GM19452 (cell line): Measurements from ENCODE around the gene RORC.
"Not testable (repeated sequence)": the region's sequence is repeated elsewhere in the genome, so short reads cannot be mapped to it uniquely, and the experiment has no call there.

Source experiments
- ATAC-seq: cut with Tn5 transposase; IDR thresholded peaks from one replicate; pipeline ENCODE4 v1.9.1; 2021; ENCODE audit not compliant: unreplicated experiment

The RORC gene

GRCh38 chr1:151831605-151832004, at the start of gene RORC:
RORC (minus strand) TSS chr1:151831802; CDS start chr1:151831764, 38 bp downstream.
- ATAC-seq, result no peak

DNA sequence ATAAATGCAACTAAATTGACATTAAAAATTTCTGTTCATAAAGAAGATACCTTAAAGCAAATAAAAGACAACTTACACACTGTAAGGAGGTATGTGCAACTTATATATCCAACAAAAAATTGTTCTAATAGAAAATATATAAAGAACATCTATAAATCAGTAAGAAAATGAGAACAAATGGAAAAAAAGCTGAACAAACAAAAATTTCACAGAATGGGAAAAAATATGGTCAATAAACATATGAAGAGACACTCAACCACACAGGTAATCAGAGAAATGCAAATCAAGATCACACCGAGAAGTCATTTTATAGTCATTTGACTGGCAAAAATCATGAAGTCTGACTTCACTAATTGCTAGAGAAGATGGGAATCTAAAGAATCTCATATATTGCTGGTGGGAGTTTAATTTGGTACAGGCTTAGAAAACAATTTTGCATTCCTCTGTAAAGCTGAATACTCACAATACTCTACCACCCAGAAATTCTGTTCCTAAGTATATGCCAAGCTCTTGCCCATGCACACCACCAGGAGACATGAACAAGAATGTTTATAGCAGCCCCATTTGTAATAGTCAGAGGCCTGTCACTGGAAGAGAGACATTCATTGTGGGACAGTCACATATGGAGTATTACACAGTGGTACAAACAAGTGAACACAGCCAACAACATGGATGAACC, 44.0 kb upstream of the RORC start:
- no peak for ATAC-seq

- not testable (repeated sequence) for ATAC-seq
Measured at GRCh38 chr1:151872776-151873175, 41.2 kb upstream of the RORC start.

DNA sequence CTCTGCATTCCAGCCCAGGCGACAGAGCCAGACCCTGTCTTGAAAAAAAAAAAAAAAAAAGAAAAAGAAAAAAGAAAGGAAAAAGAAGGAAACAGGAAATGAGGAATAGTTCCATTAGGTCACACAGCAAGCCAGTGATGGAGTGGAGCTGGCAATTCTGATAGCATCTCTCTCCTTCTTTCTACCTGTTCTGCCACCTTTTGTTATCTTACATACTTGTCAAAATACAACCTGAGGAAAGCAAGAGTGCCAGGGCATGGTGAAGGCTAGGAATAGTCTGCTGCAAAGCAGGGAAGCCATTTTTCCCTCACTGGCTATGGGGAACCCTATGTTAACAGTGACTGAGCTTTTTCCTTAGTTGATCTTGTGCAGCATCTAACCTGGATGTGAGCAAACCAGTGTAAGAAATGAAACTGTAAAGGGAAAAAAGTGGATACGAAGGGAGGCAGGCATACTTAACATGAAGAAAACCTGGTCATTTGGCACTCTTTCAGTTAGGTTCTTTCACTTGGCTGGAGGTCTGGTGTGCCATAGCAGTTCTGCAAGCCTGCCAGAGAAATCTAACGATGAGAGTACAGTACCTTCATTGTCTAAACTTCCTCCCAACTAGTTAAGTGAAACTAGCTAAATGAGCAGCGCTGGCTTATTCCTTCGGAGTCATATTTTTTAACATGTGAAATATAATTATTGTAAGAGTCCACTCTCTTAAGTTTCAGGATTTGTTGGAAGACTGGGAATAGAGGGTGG, 39.9 kb upstream of the RORC start:
- no peak for ATAC-seq

DNA sequence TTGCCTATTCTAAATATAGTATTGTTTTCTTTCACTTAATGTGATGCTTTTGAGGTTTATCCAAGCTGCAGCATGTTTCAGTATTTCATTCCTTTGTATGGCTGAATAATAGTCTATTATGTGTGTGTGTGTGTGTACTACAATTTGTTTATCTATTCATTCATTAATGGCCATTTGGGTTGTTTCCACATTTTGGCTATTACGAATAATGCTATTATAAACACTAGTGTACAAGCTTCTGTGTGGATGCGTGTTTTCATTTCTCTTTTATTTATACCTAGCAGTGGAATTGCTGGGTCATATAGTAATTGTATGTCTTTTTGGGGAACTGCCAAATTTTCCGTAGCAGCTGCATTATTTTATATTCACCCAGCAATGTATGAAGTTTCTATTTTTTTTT, 36.9 kb upstream of the RORC start:
- no peak for ATAC-seq

GRCh38 chr1:151867765-151868411, 36.3 kb upstream of the RORC start:
- ATAC-seq, result no peak

GRCh38 chr1:151867321-151867720, 35.7 kb upstream of the RORC start:
- no peak for ATAC-seq

- ATAC-seq, result no peak
Measured at GRCh38 chr1:151864411-151864810, 32.8 kb upstream of the RORC start.

DNA sequence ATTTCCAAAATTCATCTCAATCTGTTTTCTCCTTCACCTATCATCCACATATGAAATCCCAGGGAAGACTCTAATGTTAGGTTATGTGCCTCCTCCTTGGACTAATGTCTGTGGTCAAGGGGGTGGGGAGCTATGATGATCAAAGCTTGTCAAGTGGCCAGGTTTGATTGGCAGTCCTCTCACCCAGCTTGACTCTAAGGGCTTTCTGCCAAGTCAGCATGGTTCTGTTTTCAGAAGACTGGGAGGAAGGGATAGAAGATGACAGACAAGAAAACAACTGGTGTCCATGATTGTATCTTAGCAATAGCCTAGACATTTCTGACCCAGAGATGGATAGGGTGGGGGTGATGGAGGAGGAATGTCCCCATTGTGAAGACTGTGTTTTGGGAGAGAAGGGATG, 31.0 kb upstream of the RORC start:
- no peak for ATAC-seq

GRCh38 chr1:151860504-151861187, 29.0 kb upstream of the RORC start:
- ATAC-seq, result no peak

DNA sequence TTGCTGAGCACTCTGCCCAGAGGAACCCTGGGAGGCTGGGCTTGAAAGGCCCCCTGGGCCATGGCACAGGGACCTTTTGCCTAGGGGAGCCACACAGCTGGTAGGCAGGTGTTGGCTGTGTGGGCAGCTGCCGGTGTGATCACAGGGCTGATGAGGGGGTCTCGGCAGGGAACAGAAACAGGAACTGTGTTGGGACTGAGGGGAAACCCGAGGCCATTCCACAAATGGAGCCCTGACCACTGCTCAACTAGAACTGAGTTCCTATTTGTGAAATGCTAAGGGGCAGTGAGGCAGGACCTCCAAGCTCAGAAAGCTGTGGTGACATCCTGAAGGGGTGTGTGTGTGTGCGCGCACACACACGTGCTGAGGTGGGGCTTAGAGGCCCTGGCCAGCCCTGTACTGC, 28.3 kb upstream of the RORC start:
- no peak for ATAC-seq

DNA sequence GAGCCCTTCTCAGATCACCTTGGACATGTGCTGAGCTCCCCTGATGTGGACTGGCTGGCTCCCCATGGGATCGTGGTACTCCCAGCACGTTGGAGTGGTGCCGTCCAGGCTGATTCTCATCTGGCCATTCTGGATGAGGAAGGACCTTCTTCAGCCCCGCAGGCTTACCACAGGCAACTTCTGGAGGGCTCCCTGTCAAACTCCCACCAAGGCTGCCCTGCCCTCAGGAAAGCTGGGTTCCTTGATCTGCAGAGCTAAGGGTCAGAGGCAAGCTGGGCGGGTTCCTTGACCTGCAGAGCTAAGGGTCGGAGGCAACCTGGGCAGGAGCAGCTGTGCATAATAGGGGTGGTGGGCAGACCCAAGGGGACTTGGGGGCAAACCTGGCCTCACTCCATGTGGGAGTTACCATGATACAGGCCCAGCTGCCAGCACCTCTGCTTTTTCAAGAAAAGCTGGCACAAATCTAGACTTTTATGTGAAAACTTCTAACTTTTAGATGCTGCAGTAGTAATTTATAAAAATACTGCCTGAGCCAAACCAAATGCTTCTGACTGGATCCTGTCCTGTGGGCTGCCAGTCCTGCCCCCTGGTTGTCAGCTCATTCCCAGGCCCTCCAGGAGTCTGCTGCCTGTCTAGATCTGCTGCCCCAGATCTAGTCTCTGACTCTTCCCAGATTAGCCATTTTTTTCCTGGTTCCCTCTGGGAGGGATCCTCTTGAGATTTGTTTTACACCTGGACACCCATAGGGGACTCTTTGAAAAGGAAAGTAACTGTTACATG, 27.5 kb upstream of the RORC start:
- ATAC-seq, result no peak

GRCh38 chr1:151858030-151858746, 26.6 kb upstream of the RORC start:
- ATAC-seq, result no peak

GRCh38 chr1:151855933-151856332, 24.3 kb upstream of the RORC start:
- ATAC-seq, result no peak

DNA sequence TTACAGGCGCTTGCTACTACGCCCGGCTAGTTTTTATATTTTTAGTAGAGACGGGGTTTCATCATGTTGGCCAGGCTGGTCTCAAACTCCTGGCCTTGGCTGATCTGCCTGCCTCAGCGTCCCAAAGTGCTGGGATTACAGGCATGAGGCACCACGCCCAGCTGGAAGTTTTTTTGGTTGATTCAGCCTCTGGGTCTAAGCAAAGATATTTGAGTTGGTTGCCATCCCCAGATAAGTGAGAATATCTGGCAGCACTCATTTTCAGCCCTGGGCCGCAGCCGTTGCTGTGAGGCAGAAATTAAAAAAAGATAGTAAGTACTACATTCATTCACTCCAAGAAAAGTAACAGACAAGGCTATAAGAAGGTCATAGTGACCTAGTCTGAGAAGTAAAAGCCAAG, 23.9 kb upstream of the RORC start:
- not testable (repeated sequence) for ATAC-seq

DNA sequence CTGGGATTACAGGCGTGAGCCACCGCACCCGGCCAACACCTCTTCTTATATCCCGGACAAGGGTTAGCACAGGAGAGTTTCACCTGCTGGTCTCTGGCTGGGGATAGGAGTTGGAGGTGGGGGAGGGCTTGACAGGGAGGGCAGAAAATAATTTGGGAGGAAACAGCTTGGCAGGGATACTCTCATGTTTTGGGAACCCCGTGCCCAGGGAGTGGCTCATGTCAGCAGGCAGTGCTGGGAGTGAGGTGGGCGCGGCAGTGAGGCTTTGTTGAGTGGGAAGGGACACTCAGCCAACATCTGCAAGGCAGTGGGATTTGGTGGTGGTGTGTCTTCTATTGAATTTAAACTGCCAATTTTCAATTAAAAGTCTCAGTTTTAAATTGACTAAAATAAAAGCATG, 23.1 kb upstream of the RORC start:
- no peak for ATAC-seq

GRCh38 chr1:151853411-151853943, 21.9 kb upstream of the RORC start, which contains the start of gene THEM5:
THEM5 (minus strand) TSS chr1:151853712; CDS start chr1:151853565, 147 bp downstream.
- ATAC-seq, result no peak

DNA sequence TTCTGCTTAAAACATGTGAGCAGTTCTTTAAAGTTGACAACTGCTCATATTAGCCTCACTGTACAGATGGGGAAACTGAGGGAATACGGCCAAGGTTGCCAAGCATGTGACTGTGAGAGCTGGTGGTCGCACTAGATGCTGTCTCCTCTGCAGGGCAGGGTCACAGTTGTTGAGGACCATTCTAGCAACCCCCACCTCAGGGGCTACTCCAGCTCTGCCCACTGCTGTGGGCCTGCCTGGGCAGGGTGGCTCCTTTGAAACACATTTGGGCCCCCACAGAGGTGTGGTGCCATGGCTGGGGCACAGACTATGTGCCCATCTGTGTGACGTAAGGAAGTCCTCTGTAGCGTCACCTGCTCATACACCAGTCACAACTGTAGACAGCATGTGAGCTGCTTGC, 21.1 kb upstream of the RORC start:
- ATAC-seq, result no peak

- no peak for ATAC-seq
Measured at GRCh38 chr1:151851886-151852285, 20.3 kb upstream of the RORC start.

- no peak for ATAC-seq
Measured at GRCh38 chr1:151849871-151850270, 18.3 kb upstream of the RORC start.
